Loucy (cell line): ENCODE results near the gene GPBAR1.

Experiments used
- EZH2phosphoT487 ChIP-seq: fragments of 200-600 bp; IDR thresholded peaks from 2 replicates; pipeline ENCODE4 v1.6.1; 2018; ENCODE audit warnings: antibody characterized with exemption, mild to moderate bottlenecking, moderate library complexity, borderline replicate concordance
- TF ChIP-seq, protein P1 (sequence below): fragments of 200-600 bp; sonication (generic); conservative IDR thresholded peaks from 2 replicates; pipeline ENCODE4 v1.5.1; 2014; ENCODE audit warnings: mild to moderate bottlenecking, antibody characterized with exemption, low read length

DNA sequence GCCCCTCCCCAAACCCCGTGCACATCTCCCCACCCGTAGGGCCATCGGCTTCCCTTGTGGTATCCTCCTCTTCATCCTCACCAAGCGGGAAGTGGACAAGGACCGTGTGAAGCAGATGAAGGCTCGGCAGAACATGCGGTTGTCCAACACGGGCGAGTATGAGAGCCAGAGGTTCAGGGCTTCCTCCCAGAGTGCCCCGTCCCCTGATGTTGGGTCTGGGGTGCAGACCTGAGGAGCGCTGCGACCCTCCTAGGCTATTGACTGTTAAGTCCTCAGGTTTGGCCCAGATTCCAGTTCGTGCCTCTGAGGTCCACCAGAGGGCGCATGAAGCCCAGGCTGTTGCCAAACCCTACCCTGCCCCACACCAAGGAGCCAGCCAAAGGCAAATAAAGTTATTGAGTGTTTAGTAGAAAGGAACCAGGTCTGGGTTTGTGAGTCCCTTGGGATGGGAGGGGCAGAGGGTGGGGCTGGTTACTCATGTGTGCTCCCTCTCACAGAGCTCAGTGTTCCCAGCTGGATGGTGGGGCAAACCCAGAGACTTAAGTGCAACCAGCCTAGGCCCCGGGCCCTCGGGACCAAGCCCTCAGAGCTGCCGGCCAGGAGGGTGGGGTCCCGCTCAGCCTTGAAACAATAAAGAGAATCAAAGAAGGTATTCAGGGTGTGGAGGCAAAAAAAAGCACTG lies 11.9 kb downstream of the GPBAR1 start:
- TF ChIP-seq, protein P1, sequence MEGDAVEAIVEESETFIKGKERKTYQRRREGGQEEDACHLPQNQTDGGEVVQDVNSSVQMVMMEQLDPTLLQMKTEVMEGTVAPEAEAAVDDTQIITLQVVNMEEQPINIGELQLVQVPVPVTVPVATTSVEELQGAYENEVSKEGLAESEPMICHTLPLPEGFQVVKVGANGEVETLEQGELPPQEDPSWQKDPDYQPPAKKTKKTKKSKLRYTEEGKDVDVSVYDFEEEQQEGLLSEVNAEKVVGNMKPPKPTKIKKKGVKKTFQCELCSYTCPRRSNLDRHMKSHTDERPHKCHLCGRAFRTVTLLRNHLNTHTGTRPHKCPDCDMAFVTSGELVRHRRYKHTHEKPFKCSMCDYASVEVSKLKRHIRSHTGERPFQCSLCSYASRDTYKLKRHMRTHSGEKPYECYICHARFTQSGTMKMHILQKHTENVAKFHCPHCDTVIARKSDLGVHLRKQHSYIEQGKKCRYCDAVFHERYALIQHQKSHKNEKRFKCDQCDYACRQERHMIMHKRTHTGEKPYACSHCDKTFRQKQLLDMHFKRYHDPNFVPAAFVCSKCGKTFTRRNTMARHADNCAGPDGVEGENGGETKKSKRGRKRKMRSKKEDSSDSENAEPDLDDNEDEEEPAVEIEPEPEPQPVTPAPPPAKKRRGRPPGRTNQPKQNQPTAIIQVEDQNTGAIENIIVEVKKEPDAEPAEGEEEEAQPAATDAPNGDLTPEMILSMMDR = peak; percentile 89
- TF ChIP-seq EZH2phosphoT487 = no peak
